GM18526 (cell line): ENCODE data around the gene PDIA4.

ENCODE experiments used
- POLR2A ChIP-seq: IDR thresholded peaks from 3 replicates; pipeline ENCODE4 v1.6.1; 2011; ENCODE audit not compliant: insufficient read length; ENCODE audit errors: extremely low read depth

The PDIA4 gene, protein sequence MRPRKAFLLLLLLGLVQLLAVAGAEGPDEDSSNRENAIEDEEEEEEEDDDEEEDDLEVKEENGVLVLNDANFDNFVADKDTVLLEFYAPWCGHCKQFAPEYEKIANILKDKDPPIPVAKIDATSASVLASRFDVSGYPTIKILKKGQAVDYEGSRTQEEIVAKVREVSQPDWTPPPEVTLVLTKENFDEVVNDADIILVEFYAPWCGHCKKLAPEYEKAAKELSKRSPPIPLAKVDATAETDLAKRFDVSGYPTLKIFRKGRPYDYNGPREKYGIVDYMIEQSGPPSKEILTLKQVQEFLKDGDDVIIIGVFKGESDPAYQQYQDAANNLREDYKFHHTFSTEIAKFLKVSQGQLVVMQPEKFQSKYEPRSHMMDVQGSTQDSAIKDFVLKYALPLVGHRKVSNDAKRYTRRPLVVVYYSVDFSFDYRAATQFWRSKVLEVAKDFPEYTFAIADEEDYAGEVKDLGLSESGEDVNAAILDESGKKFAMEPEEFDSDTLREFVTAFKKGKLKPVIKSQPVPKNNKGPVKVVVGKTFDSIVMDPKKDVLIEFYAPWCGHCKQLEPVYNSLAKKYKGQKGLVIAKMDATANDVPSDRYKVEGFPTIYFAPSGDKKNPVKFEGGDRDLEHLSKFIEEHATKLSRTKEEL

DNA sequence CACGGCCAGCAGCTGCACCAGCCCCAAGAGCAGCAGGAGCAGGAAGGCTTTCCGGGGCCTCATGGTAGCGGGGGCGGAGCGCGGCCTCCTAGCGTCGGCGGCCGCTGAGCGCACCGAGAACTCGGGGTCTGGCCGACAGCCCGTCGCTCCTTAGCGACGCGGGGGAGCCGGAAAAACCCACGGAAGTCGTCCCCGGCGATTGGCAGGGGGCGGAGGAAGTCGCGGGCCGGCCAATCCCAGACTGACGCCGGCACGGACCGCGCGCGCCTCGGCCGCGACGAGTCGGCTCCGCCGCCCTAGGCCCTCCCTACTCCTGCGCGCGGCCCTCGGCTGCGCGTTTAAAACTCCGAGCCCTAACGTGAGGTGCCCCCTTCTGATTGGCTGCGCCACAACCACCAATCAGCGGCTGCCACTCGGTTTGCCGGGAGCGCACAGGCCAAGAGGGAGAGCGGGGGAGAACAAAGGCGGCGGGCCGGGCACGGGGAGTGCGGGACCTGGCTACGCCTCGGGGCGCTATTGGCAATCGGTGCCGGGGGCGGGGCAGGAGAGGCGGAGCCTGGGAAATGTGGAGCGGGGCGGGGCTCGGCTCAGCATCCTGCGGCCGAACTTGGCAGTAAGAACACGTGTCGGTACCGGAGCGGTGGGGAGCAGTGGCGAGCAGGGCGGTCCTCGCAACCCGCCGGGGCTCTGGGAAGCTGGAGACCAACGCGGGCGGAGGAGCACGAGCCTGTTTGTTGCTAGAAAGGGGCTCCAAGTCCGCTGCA lies at the start of gene PDIA4:
Gene PDIA4, minus strand, starts transcription at position 160 of the 764 bp plus-strand sequence. Its CDS starts 97 bp downstream, at position 63.
- peak; percentile 92 for TF ChIP-seq POLR2A

- no peak for TF ChIP-seq POLR2A
Measured at GRCh38 chr7:149077594-149077993, 49.3 kb upstream of the PDIA4 start.

- TF ChIP-seq POLR2A: no peak
Measured at GRCh38 chr7:149075286-149075685, 47.0 kb upstream of the PDIA4 start.

DNA sequence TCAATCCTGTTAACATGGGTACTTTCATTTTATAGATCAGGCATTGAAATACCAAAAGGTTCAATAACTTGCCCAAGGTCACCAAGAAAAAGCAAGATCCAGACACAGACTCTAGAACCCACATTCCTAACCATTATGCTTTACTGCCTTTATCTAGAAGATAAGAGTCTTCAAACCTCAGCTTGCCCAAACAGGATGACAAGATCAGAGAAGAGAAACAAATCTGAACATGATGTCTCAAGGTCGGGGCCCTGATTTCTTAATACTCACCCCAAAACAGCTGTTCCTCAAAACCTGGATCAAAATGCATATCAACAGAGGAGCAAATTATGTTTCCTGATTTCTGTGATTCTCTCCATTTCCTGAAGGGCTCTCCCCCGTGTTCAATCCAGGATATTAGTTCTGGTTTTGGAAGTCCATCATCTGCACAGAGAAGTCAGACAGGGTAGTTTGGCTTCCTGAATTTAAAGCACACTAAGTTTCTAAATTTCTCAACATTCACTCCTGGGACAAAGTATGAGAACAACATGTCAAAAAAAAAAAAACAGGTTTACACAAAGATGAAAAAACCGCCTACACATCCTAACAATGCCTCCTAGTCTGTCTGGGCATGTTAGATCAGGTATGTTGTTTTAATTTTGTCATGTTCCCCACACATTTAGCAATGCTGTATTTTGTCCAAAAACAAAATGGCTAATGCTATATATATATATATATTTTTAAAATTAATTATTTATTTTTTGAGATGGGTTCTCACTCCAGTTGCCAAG lies 46.0 kb upstream of the PDIA4 start:
- no peak for TF ChIP-seq POLR2A

GRCh38 chr7:149072438-149072775 lies 44.1 kb upstream of the PDIA4 start:
- TF ChIP-seq POLR2A: no peak

- no peak for TF ChIP-seq POLR2A
Measured at GRCh38 chr7:149071641-149072437, 43.5 kb upstream of the PDIA4 start.

- TF ChIP-seq POLR2A: no peak
Measured at GRCh38 chr7:149071182-149071635, 42.9 kb upstream of the PDIA4 start.

DNA sequence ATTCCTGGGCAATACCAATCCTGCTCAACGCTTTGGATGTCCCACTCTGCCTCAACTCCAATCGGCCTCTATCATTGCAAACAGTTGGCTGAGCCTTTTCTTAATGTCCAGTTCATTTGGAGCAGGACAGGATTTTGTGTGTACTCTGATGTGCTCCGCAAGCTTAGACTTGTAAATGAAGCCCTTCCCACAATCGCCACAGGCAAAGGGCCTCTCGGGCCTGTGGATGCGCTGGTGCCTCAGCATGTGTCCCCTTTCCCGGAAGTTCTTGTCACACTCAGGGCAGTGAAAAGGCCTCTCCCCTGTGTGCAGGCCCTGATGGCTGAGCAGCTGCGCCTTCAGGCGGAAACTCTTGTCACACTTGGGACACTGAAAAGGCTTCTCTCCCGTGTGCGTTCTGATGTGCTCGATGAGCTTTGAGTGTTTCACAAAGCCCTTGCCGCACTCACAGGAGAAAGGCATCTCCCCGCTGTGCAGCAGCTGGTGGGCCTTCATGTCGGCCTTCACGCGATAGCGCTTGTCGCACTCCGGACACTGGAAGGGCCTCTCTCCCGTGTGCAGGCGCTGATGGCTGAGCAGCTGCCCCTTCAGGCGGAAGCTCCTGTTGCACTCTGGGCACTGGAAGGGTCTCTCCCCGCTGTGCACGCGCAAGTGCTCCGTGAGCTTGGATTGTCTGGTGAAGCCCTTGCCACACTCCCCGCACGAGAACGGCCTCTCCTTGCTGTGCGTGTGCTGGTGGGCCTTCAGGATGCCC lies 42.2 kb upstream of the PDIA4 start:
- no peak for TF ChIP-seq POLR2A

DNA sequence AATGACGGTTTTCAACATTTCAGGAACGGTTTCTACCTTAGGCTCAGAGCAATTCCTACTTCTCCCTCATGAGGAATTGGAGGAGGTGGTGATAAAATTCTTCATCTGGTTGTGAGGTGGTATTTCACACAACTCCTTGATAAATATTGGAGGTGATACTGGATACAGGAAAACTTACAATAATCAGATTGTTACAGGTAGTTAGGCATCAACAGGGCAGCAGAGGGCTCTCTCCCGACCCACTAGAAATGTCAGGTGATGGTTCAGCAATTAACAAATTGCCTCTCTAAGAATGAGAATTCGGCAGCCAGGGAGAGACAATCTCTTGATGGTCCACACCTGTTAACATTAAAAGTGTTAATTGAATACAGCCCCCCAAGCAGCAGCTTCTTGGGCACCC lies 39.6 kb upstream of the PDIA4 start:
- TF ChIP-seq POLR2A: no peak

DNA sequence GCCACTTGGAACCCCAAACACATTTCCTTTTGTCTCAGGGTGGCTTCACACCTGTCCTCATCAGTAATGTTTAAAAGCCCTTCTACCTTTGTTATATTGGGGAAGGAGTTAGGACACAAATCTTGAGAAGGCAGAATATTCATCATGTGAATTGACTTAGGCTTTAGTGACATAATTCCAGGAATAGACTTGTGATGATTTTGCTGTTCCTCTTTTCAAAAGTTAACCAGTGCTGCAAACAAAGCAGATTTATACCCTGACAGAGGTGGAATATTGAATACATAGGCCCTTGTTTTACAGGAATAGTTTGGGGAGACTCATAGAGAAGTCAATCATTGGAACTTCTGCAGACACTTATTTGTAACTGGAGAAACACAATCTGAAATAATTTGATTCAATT lies 35.2 kb upstream of the PDIA4 start:
- no peak for TF ChIP-seq POLR2A

GRCh38 chr7:149060156-149060555 lies 31.9 kb upstream of the PDIA4 start:
- no peak for TF ChIP-seq POLR2A

DNA sequence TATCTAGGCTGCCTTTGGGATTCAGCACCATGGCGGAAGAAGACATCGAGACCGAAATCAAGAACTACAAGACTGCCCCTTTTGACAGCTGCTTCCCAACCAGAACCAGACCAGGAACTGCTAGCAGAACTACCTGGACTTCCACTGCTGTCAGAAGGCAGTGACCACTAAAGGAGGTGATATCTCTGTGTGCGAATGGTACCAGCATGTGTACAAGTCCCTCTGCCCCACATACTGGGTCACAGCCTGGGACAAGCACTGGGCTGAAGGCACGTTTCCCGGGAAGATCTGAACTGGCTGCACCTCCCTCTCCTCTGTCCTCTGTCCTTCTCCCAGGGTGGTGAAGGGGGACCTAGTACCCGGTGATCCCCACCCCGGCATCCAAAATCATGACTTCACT lies 25.6 kb upstream of the PDIA4 start:
- TF ChIP-seq POLR2A: no peak

DNA sequence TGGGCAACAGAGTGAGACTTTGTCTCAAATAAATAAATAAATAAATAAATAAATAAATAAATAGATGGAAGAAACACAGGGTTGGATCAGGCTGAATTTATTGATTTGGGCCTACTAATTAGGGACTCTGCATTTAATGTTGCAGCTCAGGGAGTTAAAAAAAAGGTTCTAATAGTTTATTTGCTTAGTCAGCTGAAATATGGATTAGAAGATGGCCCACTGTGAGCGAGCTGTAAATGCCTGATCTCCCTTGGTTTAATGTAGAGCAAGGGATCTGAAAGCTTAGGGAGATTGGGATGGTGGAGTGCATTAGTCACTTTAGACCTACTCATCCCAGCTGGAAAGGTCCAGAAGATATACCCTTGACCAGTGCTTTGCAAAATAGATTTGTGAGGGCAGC lies 25.1 kb upstream of the PDIA4 start:
- no peak for TF ChIP-seq POLR2A

DNA sequence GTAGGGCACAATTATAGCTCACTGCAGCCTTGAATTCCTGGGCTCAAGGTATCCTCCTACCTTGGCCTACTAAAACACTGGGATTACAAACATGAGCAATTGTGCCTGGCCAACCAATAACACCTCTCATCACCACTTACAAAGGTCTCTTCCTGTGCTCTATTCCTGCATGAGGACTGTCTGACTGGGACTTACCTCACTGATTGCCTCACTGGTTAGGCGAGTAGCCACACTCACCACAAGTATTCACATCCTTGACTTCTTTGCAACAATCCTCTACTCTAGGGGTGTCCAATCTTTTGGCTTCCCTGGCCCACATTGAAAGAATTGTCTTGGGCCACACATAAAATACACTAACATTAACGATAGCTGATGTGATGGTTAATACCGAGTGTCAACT lies 22.6 kb upstream of the PDIA4 start:
- no peak for TF ChIP-seq POLR2A
